Stimulated activated CD8-positive, alpha-beta memory T cell treated with anti-CD3 and anti-CD28 coated beads, Interleukin-12 subunit alpha, Interleukin-12 subunit beta, amount 100 ng/mL, for 1 hour (primary cell): ENCODE results near the gene SERPINC1.
"Not testable (repeated sequence)": the region's sequence is repeated elsewhere in the genome, so short reads cannot be mapped to it uniquely, and the experiment has no call there.

Experiments
- DNase-seq: peaks from one replicate; pipeline ENCODE4 v3.0.0-alpha.2; 2020; ENCODE audit warnings: low read depth

The SERPINC1 gene

DNA sequence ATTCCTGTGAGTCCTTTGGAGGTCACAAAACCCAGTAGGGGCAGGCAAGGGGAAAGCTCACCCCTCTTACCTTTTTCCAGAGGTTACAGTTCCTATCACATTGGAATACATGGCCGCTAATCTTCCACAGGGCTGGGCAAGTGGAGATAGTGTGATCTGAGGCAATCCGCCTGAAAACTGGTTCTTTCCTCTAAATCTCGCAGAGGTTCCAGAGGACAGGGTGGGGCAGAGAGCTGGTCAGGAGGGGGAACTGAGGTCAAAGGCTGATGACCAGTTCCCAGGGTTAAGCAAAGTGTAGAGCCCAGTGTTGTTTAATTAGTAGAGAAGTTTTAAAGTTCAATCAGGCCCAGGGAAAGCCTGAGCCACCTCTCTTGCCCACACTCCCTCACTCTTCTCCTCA lies at the start of gene SERPINC1:
Gene SERPINC1, minus strand, starts transcription at position 179 of the 400 bp plus-strand sequence. Its CDS starts 68 bp downstream, at position 111.
- no peak for DNase-seq

DNA sequence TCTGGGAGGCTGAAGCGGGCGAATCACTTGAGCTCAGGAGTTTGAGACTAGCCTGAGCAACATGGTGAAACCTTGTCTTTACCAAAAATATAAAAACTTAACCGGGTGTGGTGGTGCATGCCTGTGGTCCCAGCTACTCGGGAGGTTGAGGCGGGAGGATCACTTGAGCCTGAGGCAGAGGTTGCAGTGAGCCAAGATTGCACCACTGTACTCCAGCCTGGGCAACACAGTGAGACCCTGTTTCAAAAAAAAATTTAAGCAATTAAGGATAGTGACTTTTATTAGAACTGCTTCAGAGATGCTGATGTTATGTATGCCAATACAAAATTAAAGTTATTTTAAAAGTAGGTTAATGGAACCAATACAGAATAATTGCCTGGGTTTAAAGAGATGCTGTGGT lies 48.8 kb upstream of the SERPINC1 start:
- not testable (repeated sequence) for DNase-seq

DNA sequence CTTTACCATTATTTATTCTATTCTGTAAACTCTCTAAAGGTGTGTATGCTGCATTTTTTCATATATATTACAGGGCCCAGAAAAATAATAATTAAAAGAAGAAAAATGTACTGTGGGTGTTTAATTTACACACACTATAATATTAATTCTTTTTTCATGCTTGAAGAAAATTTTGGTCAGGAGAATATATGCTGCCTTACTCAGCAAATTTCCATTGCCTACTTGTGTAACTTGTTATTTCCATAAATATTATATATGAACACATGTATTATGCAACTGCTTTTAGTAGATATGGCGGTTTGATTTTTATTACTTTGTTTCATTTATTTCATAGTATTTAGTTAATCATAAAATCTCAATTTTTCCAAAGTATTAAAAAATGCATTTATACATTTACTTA lies 46.4 kb upstream of the SERPINC1 start:
- DNase-seq, result no peak

DNA sequence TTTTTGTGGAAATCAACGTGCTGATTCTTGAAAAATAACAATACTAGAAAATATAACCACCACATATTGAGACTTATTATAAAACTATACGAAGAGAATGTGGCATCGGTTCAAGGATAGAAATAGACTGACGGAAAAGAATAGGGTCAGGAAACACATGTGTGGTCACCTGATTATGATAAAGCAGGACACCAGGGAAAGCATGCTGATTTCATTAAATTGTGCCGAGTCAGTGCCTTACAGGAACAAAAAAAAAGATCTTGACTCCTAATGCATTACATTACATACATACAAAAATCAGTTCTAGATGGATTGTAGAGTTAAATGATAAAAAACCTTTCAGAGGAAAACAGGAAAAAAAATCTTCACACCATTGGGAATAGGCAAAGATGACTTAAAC lies 43.5 kb upstream of the SERPINC1 start:
- no peak for DNase-seq

DNA sequence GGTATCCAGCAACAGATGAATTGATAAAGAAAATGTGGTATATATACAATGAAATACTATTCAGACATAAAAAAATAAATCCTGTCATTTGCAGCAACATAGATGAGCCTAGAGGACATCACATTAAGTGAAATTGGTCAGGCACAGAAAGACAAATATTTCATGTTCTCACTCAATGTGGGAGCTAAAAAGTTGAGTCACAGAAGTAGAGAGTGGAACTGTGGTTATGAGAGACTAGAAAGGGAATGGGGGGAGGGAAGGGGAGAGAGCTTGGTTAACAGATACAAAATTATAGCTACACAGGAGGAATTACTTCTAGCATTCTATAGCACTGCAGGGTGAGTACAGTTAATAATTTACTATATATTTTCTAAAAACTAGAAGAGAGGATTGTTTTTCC lies 37.1 kb upstream of the SERPINC1 start:
- DNase-seq, result no peak

DNA sequence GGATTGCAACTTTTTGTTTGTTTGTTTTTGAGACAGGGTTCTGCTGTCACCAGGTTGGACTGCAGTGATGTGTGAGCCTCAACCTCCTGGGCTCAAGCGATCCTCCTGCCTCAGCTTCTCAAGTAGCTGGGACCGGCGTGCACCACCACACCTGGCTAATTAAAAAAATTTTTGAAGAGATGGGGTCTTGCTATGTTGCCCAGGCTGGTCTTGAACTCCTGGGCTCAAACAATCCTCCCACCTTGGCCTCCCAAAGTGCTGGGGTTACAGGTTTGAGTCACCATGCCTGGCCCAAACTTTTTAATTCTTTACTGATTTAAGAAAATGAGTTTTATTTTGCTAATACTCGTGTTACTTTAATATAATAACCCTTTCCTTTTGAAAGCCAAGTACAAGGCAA lies 31.5 kb upstream of the SERPINC1 start:
- no peak for DNase-seq

DNA sequence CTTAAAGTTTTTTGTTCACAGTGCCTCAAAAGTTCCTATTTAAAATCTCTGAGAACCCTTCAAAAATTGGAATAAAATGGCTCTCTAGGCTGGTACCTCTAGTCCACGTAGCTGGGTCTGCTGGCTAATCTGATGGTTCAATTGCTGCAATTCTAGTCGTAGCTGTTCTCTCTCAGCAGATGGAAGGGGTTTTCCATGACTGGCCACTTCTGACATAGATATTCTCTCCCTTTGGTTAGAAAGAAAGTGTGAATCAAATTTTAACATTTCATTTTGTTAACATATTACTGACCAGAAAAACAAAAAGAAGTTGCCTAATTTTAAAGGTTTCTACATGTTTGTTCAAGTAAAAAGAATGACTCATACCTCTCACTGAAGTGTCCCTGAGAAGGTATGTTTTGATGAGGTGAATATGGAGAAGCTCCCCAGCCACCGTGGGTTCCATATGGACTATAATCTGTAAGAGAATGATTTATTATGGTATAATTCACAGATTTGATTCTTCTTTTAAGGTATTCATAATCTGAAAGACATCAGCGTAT lies 29.3 kb upstream of the SERPINC1 start:
- DNase-seq, result no peak

DNA sequence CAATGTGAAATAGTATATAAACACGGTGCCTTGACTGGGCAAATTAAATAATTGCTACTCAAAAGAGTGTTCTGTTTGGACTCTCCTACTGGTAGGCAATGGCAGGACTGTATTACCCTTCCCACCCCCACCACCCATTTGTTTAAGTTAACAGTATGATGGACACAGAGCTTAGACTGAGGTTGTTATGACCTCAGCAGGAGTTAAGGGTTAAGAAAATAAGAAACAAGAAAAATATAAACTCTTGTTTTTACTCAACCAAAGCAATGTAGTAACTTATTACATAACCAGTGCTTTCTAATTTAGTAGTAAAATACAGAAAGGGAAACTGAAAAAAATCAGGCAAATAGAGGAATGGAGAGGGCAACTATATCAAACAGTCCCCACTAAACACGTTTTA lies 19.9 kb upstream of the SERPINC1 start:
- no peak for DNase-seq

DNA sequence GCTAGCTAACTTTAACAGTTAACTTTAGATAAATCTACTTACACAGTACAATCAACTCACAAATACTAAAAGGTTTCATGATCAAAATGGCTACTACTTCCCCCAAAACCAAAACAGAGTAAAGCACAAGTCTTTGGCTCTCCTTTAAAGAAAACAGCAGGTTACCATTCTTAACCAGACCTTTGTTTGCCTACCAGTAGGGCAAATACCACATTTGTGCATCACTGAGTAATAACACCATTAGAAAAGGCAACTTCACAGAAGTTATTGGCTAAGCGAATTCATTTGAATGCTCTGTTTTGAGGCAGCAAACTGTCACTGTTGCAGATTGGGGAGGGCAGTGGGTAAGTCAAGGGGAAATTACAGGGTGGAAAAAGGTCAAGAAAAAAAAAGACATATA lies 17.3 kb upstream of the SERPINC1 start:
- no peak for DNase-seq

DNA sequence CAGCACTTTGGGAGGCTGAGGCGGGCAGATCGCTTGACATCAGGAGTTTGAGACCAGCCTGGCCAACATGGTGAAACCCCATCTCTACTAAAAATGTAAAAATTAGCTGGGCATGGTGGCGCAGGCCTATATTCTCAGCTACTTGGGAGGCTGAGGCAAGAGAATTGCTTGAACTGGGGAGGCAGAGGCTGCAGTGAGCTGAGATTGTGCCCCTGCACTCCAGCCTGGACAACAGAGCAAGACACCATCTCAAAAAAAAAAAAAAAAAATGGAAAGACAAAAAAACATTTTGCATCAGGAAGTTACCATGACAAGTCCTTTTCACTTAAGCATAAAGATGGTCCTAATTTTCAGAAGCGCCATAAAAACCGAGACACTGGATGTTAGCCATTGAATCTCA lies 13.4 kb upstream of the SERPINC1 start:
- not testable (repeated sequence) for DNase-seq

DNA sequence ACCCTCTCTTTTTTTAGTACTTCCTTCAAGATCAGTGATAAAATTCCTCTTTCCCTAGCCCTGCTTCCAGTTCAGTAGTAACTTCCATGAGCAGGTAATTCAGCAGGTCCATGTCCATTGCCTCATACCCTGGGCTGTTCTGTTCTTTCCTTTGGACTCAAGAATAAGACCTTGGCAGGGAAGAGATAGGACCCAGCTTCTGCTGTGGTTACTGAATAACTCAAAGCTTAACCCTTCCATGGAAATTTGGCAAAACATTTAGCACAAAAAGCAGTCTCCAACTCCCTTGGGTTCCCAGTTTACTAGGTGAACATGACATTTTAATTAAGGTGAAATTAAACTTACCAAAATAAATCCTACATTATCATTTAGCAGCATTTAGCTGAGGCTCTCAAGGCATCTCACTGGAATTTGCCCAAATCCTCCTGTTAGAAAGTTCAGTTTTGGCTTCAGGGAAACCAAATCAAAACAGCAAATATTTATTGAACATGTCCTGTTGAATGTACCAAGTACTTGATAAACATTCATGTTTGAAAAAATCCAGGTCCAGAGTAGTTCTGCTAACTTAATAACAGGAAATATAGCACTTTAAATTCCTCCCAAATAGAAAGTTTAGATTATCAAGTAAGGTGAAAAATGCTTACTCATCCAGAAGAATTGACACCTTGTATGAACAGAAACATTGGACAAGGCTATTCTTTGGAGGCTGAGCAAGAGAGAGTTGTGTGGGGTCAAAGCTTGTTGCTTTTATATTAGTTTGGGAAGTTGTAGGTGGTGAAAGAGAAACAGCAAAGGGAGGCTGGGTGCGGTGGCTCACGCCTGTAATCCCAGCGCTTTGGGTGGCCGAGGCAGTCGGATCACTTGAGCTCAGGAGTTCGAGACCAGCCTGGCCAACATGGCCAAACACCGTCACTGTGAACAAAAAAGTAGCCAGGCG lies 8.4 kb upstream of the SERPINC1 start:
- DNase-seq, result no peak

DNA sequence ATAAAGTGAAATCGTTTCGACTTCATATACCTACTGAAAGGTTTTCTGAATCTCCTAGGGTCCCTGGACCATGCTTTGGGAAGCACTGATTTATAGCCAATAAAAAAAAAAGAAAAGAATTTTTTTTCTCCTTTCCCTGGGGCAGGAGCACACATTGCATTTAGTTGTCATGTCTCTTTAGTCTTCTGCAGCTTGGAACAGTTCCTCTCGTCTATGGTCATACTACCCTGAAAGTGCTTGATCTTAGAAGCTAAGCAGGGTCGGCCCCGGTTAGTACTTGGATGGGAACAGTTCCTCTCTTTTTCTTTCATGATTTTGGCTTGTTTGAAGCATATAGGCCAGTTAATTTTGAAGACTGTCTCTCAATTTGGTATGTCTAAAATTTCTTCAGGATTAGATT lies 3.7 kb upstream of the SERPINC1 start:
- no peak for DNase-seq

DNA sequence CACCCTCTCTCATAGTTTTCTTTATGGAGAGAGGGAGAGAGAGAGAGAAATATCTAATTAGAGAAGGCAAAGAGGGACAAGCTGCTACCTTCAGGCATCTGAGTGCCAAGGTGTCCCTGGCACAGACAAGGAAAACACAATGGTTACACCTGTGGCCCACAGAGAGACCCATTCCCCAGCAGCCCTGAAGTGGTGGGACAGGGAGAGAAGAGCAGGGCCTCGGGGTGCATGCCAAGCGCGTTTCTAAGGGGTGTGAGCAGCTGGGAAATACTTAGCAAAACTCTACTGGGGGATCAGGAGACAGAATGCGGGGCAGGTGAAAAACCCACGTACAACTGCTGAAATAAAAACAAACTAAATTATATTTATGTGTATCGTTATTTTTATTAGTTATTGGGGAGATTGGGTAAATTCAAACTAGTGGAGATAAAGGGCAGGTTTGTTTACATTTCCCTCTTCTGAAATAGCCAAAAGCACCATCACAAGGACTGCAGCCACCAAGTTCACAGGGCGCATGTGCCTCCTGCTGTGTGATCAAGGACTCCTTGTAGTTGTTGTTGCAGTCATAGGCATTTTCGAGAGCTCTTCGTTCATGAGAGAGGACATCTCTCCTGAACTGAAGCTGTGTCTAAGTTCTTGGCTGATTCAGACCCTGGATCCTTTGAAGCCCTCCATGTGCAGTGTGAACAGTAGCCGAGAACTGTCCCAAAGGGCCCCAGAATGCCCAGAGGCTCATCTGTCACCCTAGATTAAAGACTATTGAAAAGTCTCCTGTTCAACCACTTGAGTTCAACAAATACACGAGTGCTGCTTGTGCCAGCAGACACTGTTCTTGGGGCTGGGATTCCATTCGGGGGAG lies 737 bp upstream of the SERPINC1 start:
- DNase-seq, result no peak

DNA sequence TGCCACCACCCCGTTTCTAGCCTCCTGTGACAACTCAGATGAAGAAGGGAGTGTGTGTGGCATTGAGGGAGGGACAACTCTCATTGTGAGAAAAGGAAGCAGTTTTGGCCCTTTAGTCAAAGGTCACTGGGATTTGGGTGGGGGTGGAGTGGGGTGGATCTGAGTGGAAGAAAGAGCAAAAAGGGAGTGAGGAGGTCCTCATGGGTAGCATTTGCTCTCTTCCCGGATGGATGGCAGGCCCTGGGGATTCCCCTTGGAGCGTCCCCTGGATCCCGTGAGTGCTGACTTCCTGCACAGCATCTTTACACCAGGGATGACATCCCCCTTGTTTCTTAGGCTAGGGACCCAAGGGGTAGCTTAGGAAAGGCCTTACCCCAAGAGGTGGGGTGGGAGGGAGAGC lies 460 bp downstream of the SERPINC1 start:
- no peak for DNase-seq

DNA sequence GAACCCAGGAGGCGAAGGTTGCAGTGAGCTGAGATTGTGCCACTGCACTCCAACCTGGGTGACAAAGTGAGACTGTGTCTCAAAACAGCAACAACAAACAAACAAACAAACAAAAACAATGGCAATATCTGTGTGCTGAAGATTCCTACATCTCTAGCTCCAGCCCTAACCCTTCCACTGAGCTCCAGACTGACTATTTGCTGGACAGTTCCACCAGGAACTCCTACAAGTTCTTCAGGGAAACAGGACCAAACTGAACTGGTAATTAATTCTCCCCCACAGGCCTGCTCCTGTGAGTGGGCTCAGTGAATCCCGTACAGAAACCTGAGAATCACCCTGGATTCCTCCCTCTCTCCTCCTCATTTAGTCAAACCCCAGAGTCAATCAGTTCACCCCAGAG lies 1.5 kb downstream of the SERPINC1 start:
- DNase-seq, result no peak

DNA sequence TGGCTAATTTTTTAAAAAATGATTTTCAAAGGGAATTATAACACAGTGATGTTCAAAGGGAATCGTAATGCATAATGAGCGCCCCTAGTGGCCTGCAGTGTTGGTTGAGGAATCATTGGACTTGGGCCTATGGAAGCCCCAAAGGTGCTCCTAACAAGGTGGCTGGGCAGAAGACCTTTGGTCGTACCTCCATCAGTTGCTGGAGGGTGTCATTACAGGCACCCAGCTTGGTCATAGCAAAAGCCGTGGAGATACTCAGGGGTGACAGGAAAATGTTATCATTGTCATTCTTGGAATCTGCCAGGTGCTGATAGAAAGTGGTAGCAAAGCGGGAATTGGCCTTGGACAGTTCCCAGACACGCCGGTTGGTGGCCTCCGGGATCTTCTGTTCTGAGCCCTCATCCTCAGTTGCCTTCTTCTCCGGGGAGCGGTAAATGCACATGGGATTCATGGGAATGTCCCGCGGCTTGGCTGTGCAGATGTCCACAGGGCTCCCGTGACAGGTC lies 2.7 kb downstream of the SERPINC1 start:
- no peak for DNase-seq

DNA sequence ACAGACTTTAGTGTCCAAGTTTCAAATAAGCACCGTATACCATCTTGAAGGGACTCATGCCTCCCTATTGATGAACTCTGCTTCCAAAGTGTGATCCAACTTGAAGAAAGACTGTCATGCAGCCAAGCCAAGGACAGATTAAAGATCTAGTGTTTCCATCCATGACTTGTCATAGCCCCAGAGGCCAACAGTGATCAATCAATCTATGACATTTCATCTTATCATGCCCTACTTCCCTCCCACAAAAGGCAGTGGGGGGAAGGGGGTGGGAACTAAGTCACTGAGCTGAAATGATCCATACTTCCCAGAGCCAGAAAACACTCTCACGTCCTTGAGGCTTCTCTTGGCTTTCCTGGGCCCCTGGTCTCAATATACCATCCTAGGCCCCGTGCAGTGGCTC lies 4.0 kb downstream of the SERPINC1 start:
- DNase-seq, result no peak

DNA sequence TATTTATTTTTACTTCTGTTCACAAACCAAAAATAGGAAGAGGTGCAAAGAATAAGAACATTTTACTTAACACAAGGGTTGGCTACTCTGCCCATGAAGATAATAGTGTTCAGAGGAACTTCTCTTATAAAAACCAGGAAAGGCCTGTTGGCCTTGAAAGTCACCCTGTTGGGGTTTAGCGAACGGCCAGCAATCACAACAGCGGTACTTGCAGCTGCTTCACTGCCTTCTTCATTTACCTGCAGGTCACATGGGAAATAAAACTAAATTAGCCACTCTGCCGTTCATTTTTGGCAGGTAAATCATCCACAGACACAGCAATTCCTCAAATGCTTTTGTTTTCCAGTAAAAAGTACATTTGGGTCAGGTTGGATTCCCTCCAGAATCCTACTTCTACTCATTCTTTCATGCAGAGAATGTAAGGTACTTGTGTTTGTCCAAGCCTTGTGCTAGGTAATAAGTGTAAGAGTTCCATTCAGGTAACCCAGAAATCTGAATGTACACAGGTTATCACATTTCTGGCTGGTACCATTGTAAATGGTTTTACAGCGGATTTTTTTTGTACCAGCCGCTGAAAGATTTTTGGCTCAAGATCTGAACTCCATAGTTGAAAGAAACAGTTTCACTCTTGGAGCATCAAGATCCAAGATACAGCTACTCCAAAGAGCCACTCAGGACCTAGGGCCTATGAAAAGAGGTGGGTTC lies 13.1 kb downstream of the SERPINC1 start:
- DNase-seq, result no peak

DNA sequence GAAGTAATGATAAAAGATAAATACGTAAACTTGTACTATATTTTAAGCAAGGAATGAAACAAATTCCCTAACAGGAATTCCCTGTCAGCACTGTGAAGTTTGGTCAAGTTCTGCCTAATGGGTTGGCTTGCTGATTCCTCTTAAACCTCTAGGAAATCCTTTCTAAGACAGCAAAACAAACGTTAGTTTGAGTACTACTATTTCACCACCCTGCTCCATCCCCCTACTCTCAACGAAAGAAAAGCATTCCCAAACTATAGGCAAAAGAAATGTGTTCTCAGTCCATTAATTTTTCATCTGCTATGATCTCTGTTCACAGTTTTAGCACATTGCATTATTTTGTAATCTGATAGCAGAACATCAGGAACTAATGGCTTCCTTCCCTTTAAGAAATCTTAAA lies 16.1 kb downstream of the SERPINC1 start:
- DNase-seq, result no peak

DNA sequence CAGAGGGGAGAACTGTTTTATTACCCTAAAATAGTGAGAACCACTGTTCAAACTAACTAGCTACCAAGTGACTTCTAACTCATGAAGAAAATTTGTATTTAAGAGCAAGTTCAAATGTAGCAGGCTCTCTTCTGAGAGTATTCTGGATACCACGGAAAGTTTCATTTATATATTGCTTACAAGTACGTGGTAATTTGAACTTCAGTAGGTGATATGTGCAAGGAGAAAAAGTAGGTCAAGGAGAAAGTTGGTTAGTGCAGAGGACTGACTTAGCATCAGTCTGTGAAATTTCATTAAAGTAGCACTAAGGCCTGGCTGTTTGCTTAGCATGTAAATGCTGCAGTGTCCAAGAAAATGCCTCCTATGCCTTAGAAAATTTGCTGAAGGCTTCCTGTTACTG lies 16.7 kb downstream of the SERPINC1 start:
- DNase-seq, result no peak

DNA sequence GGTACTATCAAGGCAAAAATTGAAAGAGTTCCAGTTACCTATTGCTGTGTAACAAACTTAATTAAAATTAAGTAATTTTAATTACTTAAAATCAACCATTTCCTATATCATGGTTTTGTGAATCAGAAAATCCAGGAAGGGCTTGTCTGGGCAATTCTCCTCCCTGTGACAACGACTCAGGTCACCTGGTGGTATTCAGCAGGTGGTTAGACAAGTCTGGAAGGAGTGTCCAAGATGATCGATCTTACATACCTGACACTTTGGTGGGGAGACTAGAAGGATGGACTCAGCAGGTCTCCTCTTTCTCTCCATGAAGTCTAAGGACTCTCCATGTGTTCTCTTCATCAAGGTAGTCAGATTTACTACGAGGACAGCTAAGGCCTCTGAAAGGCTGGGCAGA lies 22.9 kb downstream of the SERPINC1 start:
- no peak for DNase-seq

DNA sequence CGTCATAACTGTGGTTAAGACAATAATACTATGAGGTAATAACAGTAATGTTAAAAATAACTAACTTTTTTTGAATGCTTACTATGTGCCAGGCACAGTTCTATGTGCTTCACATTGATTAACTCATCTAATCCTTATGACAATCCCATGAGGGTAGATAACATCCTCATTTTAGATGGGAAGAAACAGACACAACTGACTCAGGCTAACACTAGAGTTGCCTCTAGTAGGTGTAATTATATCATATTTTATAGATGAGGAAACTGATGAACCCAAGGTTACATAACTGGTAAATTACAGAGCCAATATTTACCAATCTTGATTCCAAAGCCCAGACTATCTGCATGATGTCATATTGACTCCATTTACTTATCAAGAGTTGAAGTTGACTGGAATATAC lies 23.5 kb downstream of the SERPINC1 start:
- no peak for DNase-seq
